DND-41 (cell line): ENCODE measurements around the gene LIN54.

Experiments
- ATAC-seq: fragments of 200-7000 bp; cut with Tn5 transposase; 3 replicates; pipeline ENCODE4 v1.9.1; 2021; ENCODE audit warnings: low read depth; ENCODE audit not compliant: insufficient read depth
- DNase-seq: peaks from one replicate; pipeline ENCODE4 v3.0.0-alpha.2; 2020
- H2AFZ ChIP-seq: 2 replicates; pipeline ENCODE4 v1.6.0; 2012; ENCODE audit warnings: low read depth, low read length
- H3K27ac ChIP-seq: 2 replicates; pipeline ENCODE4 v1.5.1; 2012; ENCODE audit warnings: low read length, inconsistent platforms
- H3K27me3 ChIP-seq: fragments of 200-600 bp; sonication (generic); 2 replicates; pipeline ENCODE4 v1.6.0; 2012; ENCODE audit warnings: low read length, mild to moderate bottlenecking, inconsistent platforms; ENCODE audit not compliant: insufficient read depth, poor library complexity
- H3K36me3 ChIP-seq: 2 replicates; pipeline ENCODE4 v1.5.1; 2012; ENCODE audit warnings: low read length, inconsistent platforms; ENCODE audit not compliant: insufficient read depth
- H3K4me1 ChIP-seq: 2 replicates; pipeline ENCODE4 v1.5.1; 2012; ENCODE audit warnings: mild to moderate bottlenecking, low read length; ENCODE audit not compliant: insufficient read depth
- H3K4me2 ChIP-seq: 2 replicates; pipeline ENCODE4 v1.6.0; 2012; ENCODE audit warnings: mild to moderate bottlenecking, moderate library complexity, low read length, inconsistent platforms; ENCODE audit not compliant: insufficient read depth
- H3K4me3 ChIP-seq, 2 experiments: fragments of 200-600 bp in 1 of 2; shearing (Covaris generic) in 1 of 2; 2 replicates each; pipeline ENCODE4 v1.5.1; 2012 to 2016; ENCODE audit warnings: inconsistent platforms in 2 of 2, low read length in 2 of 2, mild to moderate bottlenecking in 2 of 2, low read depth in 1 of 2, moderate library complexity in 1 of 2
- H3K79me2 ChIP-seq: 2 replicates; pipeline ENCODE4 v1.6.0; 2012; ENCODE audit warnings: low read length, inconsistent platforms; ENCODE audit not compliant: insufficient read depth
- H3K9ac ChIP-seq: 2 replicates; pipeline ENCODE4 v1.6.0; 2012; ENCODE audit warnings: low read depth, mild to moderate bottlenecking, inconsistent platforms, low read length, moderate library complexity
- H3K9me3 ChIP-seq: 2 replicates; pipeline ENCODE4 v1.5.1; 2012; ENCODE audit warnings: low read length, moderate library complexity, mild to moderate bottlenecking, inconsistent platforms; ENCODE audit not compliant: insufficient read depth, severe bottlenecking
- H4K20me1 ChIP-seq: 2 replicates; pipeline ENCODE4 v1.6.0; 2012; ENCODE audit warnings: low read length; ENCODE audit not compliant: insufficient read depth
- CTCF ChIP-seq: IDR thresholded peaks from 2 replicates; pipeline ENCODE4 v1.5.1; 2012; ENCODE audit warnings: borderline replicate concordance, low read length, moderate library complexity, mild to moderate bottlenecking; ENCODE audit not compliant: poor library complexity, severe bottlenecking; ENCODE audit errors: extremely low read depth
- EZH2 ChIP-seq: IDR thresholded peaks from 3 replicates; pipeline ENCODE4 v1.6.1; 2012; ENCODE audit warnings: borderline replicate concordance, low read depth, mild to moderate bottlenecking, moderate library complexity, low read length, inconsistent platforms; ENCODE audit not compliant: severe bottlenecking

Gene LIN54

GRCh38 chr4:82893942-82894341, 116.7 kb downstream of the LIN54 start:
- Histone ChIP-seq H3K9ac (no peak overlapping the region), H3K79me2 (peaks cover 75% of the 10 kb centered on the region), H3K4me2 (peak overlapping the region; percentile 7; the same call in 1 of the 2 replicates), H3K9me3 (no peaks in the 10 kb centered on the region), H4K20me1 (peaks cover 16% of the 10 kb centered on the region; the same call in 1 of the 2 replicates), H3K27me3 (no peaks in the 10 kb centered on the region), H3K36me3 (peaks cover 50% of the 10 kb centered on the region), H3K4me1 (peaks cover 67% of the 10 kb centered on the region), H2AFZ (no peak overlapping the region), H3K4me3 (no peak overlapping the region), H3K27ac (no peak overlapping the region)
- ATAC-seq (no peak), DNase-seq (no peak)
- TF ChIP-seq EZH2 = no peak

DNA sequence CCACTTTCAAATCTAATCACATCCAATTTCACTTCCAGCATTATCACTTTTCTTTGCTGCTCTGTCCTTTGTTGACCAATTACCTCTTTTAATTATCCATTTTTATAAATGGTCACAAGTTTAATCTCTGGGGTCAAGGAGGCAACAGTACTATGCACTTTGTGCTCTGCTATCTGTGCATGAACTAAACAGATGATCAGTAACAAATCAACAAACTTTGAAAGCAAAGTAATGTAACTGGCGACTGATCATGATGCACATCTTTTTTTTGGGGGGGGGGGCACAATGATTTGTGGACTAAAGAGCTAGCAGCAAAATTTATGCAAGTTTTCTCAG, 118.2 kb downstream of the LIN54 start:
- Histone ChIP-seq H4K20me1 (peaks cover 11% of the 10 kb centered on the region; the same call in 1 of the 2 replicates), H3K27ac (no peak overlapping the region), H3K36me3 (peaks cover 44% of the 10 kb centered on the region), H3K27me3 (no peaks in the 10 kb centered on the region), H3K4me2 (peak overlapping the region; percentile 80; the same call in 1 of the 2 replicates), H3K9me3 (no peaks in the 10 kb centered on the region), H3K4me3 (no peak overlapping the region), H2AFZ (no peak overlapping the region), H3K9ac (no peak overlapping the region; the same call in 1 of the 2 replicates), H3K4me1 (peaks cover 61% of the 10 kb centered on the region), H3K79me2 (peaks cover 74% of the 10 kb centered on the region)
- ATAC-seq (no peak), DNase-seq (no peak)
- no peak for TF ChIP-seq EZH2
- no peak for TF ChIP-seq CTCF

GRCh38 chr4:82891707-82892466, 118.7 kb downstream of the LIN54 start:
- Histone ChIP-seq H3K27me3 (no peaks in the 10 kb centered on the region), H3K79me2 (peaks cover 74% of the 10 kb centered on the region), H2AFZ (peak overlapping the region; percentile 84), H4K20me1 (peaks cover 8% of the 10 kb centered on the region; the same call in 1 of the 2 replicates), H3K4me3 (peak overlapping the region; percentile 94 to 95; a peak in 3 of 4 replicates), H3K4me2 (peak overlapping the region; percentile 80), H3K36me3 (peaks cover 38% of the 10 kb centered on the region), H3K9me3 (no peaks in the 10 kb centered on the region), H3K27ac (peak overlapping the region; percentile 83), H3K9ac (peak overlapping the region; percentile 93), H3K4me1 (peaks cover 59% of the 10 kb centered on the region)
- TF ChIP-seq CTCF (no peak), EZH2 (no peak)
- peak; percentile 2; the same call in 1 of the 3 replicates for ATAC-seq
- DNase-seq = no peak
